T-helper 17 cell (primary cell): Measurements from ENCODE around the gene TMEM123. TPM values are rescaled to one million over a fixed set of nuclear protein-coding genes. Genes with fewer than 3 reads are reported as not detected.
A peak's percentile ranks its signal among the peaks of the same experiment; 100 is the strongest.

ENCODE experiments used
- ATAC-seq: fragments of 150-1000 bp; cut with Tn5 transposase; 2 replicates; pipeline ENCODE4 v1.10.0; 2021; ENCODE audit warnings: mild to moderate bottlenecking, moderate library complexity
- DNase-seq, 3 donors: peaks; one replicate each; pipeline versions ENCODE4 v3.0.0 to v3.0.0-alpha.2; 2020 to 2021
- H3K9me3 ChIP-seq: one replicate; pipeline ENCODE4 v1.7.0; 2013; ENCODE audit warnings: low read length, mild to moderate bottlenecking; ENCODE audit not compliant: control insufficient read depth, poor library complexity, severe bottlenecking
- H3K27ac Mint-ChIP-seq: one replicate; pipeline ENCODE4 v1.8.0; 2022; ENCODE audit warnings: mild to moderate bottlenecking, moderate library complexity, mixed read lengths
- H3K27me3 Mint-ChIP-seq: one replicate; pipeline ENCODE4 v1.8.0; 2022; ENCODE audit warnings: mixed read lengths
- H3K36me3 Mint-ChIP-seq: one replicate; pipeline ENCODE4 v1.8.0; 2022; ENCODE audit warnings: low read depth, mixed read lengths
- H3K4me1 Mint-ChIP-seq: one replicate; pipeline ENCODE4 v1.8.0; 2022; ENCODE audit warnings: mild to moderate bottlenecking, mixed read lengths
- H3K4me3 Mint-ChIP-seq: one replicate; pipeline ENCODE4 v1.8.0; 2022; ENCODE audit warnings: mild to moderate bottlenecking, moderate library complexity, mixed read lengths
- total RNA-seq, 4 donors: library from RNA in 2 of 4; stranded (reverse) in 2 of 4; gene quantifications; one replicate each; pipeline ENCODE4 v1.2.3 and lab custom pipeline; 2022 to 2026

TMEM123 gene, protein sequence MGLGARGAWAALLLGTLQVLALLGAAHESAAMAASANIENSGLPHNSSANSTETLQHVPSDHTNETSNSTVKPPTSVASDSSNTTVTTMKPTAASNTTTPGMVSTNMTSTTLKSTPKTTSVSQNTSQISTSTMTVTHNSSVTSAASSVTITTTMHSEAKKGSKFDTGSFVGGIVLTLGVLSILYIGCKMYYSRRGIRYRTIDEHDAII
- total RNA-seq (100 to 1,000 TPM; 372 to 400 TPM), total RNA-seq (lab: John Stamatoyannopoulos, UW) (502 to 775 reads per million in 2 donors)

DNA sequence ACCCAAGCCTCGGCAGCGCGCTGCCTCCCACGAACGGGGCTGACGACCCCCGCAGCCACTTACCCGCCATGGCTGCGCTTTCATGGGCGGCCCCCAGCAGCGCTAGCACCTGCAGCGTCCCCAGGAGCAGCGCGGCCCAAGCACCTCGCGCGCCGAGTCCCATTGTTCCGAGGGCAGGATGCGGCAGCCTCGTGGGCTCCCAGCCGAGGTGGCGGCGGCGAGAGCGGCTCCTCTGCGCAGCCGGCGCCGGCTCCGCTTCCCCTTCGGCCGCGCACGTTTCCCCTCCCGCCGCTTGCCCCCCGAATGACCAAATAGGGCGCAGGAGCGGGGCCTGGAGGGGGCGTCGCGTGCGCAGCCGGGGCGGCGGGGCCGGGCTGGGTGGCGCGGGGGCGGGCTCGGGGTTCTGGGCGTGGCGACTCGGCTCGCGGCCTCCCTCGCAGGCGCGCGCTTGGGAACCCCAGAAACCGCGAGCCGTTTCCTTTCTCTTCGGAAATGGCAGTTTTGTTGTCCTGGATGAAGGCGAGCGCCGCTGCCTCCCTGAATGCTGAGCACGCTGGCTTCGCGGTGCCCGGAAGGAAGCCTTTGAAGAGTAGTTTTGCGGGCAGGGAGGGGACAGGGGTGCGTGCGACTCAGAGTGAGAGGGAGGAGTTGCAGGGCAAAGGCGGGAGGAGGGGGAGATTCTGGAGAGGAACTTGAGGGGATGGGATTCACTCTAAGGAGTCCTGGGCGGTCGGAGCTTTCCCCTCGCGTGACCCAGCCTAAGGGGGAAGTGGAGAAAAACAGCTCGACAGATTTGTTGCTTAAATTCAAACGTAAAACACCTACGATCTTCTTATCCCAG lies at the start of gene TMEM123:
TMEM123 (minus strand) TSS at position 305 of the 841 bp plus-strand sequence; CDS start at position 163, 142 bp downstream.
- Mint-ChIP-seq H3K4me3 (peak within 1 kb of the TSS; percentile 97), H3K36me3 (peaks cover 3% of the 10 kb centered on the region), H3K4me1 (peaks cover 60% of the 10 kb centered on the region), H3K27ac (peak within 1 kb of the TSS; percentile 95), H3K27me3 (no peaks in the 10 kb centered on the region)
- no peaks in the 10 kb centered on the region for H3K9me3 ChIP-seq
- ATAC-seq (peak; percentile 72), DNase-seq (peak; percentile 78 to 86 (median 84))

DNA sequence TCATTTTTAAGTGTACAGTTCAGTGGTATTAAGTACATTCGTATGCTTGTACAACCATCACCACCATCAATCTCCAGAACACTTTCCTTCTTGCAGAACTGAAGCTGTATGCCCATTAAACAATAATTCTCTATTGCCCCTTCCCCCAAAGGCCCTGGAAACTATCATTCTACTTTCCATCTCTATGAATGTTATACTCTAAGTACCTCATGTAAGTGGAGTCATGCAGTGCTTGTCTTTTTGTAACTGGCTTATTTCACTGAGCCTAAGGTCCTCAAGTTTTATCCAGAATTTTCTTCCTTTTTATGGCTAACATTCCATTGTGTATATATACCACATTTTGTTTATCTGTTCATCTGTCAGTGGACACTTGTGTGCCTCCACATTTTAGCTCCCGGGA lies 48.3 kb upstream of the TMEM123 start:
- H3K36me3 Mint-ChIP-seq, result peaks cover 1% of the 10 kb centered on the region
- H3K27me3 Mint-ChIP-seq, result peaks cover 42% of the 10 kb centered on the region
- H3K4me3 Mint-ChIP-seq, result no peak overlapping the region
- H3K27ac Mint-ChIP-seq, result no peak overlapping the region
- ATAC-seq (no peak), DNase-seq (no peak)
- H3K9me3 ChIP-seq, result no peaks in the 10 kb centered on the region
- H3K4me1 Mint-ChIP-seq, result no peaks in the 10 kb centered on the region

DNA sequence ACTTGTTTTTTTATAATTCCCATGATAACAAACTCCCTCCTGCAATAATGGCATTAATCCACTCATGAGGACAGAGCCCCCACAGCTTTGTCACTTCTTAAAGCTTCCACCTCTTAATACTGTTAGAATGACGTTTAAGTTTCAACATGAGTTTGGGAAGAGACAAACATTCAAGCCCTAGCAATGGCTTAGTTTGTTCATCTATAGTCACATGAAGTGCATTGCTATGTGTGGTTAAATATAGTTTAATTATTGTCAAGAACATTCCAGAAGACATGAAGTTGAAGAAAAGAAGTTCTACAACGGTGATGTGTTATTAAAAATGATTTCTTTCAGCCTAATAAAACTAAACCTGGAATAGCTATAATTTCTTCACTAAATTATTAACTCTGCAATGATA lies 47.4 kb upstream of the TMEM123 start:
- Mint-ChIP-seq H3K4me3 (no peak overlapping the region), H3K27me3 (peaks cover 42% of the 10 kb centered on the region), H3K36me3 (peaks cover 3% of the 10 kb centered on the region), H3K27ac (peak overlapping the region; percentile 80), H3K4me1 (peaks cover 5% of the 10 kb centered on the region)
- ATAC-seq, result no peak
- no peaks in the 10 kb centered on the region for H3K9me3 ChIP-seq
- DNase-seq, result no peak

DNA sequence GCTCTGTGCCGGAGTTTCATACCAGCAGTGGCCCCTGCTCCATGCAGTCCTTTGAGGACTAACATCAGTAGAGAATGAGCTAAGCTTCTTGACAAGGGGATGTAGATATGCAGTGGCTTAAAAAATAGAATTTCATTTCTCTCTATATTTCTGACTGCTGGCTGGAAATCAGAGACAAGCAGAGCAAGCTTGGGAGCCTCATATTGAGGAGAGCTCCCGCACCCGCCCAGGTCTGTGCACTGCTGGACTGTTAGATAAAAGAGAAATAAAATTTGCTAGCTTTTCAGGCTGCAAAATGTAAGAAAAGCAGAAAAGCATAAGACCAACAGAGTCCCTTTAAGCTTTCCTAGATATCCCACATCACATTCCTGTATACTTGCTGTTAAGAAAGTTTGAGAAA lies 46.6 kb upstream of the TMEM123 start:
- no peaks in the 10 kb centered on the region for H3K9me3 ChIP-seq
- Mint-ChIP-seq H3K4me1 (peaks cover 5% of the 10 kb centered on the region), H3K4me3 (no peak overlapping the region), H3K27me3 (peaks cover 41% of the 10 kb centered on the region), H3K36me3 (peaks cover 3% of the 10 kb centered on the region), H3K27ac (peak overlapping the region; percentile 80)
- ATAC-seq (no peak), DNase-seq (no peak)

DNA sequence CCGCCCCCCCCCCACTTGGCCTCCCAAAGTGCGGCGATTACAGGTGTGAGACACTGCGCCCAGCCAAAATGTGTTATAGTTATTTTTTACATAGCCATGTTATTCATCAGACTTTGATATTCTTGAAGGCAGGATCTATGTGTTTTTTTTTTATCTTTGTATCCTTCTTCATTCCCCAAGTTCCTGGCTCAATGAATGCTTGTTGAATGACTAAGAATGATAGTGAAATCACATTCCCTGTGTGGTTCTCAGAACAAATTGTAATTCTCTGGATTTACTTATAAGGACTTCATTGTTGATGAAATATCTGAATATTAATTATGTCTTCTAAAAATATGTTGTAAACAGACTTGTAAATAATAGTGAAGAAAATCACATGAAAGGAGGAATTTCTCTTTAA lies 44.5 kb upstream of the TMEM123 start:
- Mint-ChIP-seq H3K27ac (no peak overlapping the region), H3K4me1 (peaks cover 5% of the 10 kb centered on the region), H3K27me3 (peaks cover 31% of the 10 kb centered on the region), H3K4me3 (no peak overlapping the region), H3K36me3 (peaks cover 3% of the 10 kb centered on the region)
- ATAC-seq (no peak), DNase-seq (no peak)
- no peaks in the 10 kb centered on the region for H3K9me3 ChIP-seq

DNA sequence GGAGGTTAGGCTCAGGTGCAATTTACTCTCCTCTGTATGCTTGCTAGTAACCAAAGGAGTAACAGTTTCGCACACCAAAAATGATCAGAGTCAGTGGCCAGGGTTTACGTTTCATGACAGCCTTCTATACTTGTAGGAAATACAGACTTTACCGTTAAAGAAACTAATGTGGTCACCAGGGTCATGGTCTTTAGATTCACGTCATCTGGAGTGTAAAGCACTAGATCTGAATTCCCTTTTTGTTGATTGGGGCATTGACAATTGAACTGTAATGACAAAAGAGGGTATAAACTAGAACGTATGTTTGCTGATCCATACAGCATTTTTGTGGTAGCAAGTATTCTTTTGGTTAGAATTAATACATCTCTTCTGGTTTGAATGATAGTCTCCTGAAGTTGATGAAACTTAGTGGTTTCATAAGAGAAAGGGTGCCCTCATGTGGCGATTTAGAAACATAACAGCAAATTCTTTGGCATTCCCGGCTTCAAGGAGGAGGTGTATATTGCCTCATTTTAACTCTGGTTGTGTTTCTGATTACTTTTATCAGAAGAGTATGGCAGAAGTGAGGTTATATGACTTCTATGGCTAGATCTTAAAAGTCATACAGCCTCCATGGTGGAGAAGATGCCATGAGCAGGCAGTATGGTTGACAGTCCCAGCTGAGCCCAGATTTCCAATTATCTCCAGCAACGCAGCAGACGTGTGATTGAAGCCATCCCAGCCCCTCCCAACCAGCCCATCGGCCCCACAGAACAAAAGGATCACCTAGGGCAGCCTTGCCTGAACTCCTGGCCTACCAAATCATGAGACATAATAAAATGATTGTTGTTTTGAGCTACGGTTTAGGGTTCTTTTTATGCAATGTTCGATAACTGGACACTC lies 42.8 kb upstream of the TMEM123 start:
- H3K4me3 Mint-ChIP-seq, result no peak overlapping the region
- no peak overlapping the region for H3K27ac Mint-ChIP-seq
- DNase-seq (peak in 1 of 3 donors; percentile 18), ATAC-seq (peak; percentile 85)
- peaks cover 3% of the 10 kb centered on the region for H3K36me3 Mint-ChIP-seq
- H3K9me3 ChIP-seq, result no peaks in the 10 kb centered on the region
- peaks cover 30% of the 10 kb centered on the region for H3K27me3 Mint-ChIP-seq
- H3K4me1 Mint-ChIP-seq, result peaks cover 5% of the 10 kb centered on the region

DNA sequence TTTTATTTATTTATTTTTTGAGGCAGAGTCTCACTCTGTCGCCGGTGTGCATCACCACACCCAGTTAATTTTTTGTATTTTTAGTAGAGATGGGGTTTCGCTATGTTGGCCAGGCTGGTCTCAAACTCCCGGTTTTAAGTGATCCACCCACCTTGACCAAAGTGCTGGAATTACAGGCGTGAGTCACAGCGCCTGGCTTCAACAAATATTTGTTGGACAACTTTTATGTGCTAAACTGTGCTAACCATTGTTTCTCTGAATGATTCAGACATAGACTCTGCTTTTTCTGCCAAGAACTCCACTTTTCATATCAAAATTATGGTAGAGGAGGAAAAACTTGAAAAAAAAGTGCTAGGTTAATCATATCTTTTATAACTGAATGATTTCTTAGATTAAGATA lies 41.7 kb upstream of the TMEM123 start:
- peaks cover 5% of the 10 kb centered on the region for H3K4me1 Mint-ChIP-seq
- H3K9me3 ChIP-seq, result no peaks in the 10 kb centered on the region
- DNase-seq, result no peak
- H3K27me3 Mint-ChIP-seq, result peaks cover 23% of the 10 kb centered on the region
- H3K4me3 Mint-ChIP-seq, result no peak overlapping the region
- peaks cover 3% of the 10 kb centered on the region for H3K36me3 Mint-ChIP-seq
- ATAC-seq, result no peak
- H3K27ac Mint-ChIP-seq, result no peak overlapping the region

DNA sequence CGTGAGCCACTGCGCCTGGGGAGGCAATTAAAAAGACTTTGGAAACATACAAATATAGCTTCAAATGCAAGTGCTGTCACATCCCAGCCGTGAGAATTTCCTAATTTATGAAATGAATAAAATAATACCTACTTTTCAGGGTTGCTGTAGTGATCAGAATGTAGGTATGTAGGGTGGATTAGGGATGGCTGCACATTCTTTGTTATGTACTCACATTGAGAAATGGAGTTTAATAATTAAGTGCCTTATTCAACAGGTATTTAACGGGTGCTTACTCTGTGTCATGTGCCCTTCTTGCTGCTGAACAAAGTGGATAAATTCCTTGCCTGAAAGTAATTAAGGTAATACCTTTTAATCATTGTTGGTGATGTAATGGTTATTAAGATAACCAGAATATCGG lies 41.0 kb upstream of the TMEM123 start:
- H3K27ac Mint-ChIP-seq, result no peak overlapping the region
- peaks cover 6% of the 10 kb centered on the region for H3K4me1 Mint-ChIP-seq
- H3K36me3 Mint-ChIP-seq, result peaks cover 3% of the 10 kb centered on the region
- no peak overlapping the region for H3K4me3 Mint-ChIP-seq
- peaks cover 17% of the 10 kb centered on the region for H3K27me3 Mint-ChIP-seq
- no peak for DNase-seq
- no peak for ATAC-seq
- H3K9me3 ChIP-seq, result no peaks in the 10 kb centered on the region

DNA sequence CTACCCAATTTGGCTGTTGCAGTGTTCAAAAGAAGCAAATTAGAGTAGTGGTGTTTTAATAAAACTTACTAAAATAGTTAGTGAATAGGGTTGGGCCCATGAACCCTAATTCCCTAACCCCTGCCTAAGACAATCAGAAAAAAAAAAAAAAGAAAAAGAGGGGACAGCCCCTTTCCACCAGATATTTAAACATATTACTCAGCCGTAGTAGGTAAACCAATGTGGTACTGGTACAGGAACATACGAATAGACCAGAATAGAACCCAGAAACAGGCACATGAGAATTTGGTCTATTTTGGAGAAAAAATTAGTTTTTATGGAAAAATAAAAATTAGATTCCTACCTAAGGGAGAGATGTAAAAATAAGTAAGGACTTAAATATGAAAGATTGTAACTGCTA lies 39.4 kb upstream of the TMEM123 start:
- Mint-ChIP-seq H3K27ac (no peak overlapping the region), H3K36me3 (peaks cover 3% of the 10 kb centered on the region), H3K4me3 (no peak overlapping the region), H3K27me3 (peaks cover 17% of the 10 kb centered on the region), H3K4me1 (peaks cover 17% of the 10 kb centered on the region)
- DNase-seq (no peak), ATAC-seq (no peak)
- H3K9me3 ChIP-seq, result no peaks in the 10 kb centered on the region

DNA sequence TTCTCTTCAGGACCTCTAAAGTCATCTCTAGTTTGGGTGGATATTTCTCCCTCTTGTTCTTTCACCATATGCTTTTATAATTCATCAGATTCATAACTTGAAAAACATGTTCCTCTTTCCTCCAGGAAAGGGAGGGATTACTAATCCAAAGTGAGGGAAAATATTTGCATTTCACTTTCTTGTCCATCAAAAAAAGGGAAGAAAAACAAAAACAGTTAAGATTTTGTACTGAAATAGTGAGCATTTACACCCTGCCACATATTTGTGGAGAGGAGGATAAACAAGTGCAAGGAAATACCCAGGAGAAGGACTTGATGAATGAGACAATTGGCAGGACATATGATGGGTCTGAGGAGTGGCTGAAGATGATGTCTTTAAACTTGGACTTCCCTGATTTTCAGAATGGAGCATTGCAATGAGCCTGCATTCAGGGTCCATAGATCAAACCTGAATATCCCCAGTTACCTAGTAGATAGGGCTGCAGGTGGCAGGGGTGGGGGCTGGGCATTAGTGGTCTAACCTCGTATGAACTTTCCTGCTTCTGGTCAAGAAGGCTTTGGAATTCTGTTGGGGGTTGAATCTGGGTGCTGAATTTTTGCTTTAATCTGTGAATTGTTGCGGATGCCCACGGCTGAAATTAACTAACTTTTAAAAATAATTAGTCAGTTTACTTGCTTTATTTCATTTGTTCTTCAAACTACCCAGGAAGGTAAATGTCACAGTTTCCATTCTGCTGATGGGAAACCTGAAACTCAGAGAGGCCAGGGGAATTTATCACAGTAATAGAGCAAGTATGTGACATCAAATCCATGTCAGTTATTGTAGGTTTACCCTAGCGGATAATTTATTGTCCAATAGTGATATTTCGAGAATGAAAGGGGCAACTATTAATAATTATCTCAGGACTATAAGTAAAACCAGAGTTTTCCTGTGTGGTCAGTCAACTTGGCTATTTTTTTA lies 36.9 kb upstream of the TMEM123 start:
- H3K27me3 Mint-ChIP-seq, result peaks cover 8% of the 10 kb centered on the region
- H3K4me1 Mint-ChIP-seq, result peaks cover 14% of the 10 kb centered on the region
- no peaks in the 10 kb centered on the region for H3K9me3 ChIP-seq
- DNase-seq (no peak), ATAC-seq (no peak)
- H3K4me3 Mint-ChIP-seq, result no peak overlapping the region
- H3K36me3 Mint-ChIP-seq, result no peaks in the 10 kb centered on the region
- H3K27ac Mint-ChIP-seq, result no peak overlapping the region

DNA sequence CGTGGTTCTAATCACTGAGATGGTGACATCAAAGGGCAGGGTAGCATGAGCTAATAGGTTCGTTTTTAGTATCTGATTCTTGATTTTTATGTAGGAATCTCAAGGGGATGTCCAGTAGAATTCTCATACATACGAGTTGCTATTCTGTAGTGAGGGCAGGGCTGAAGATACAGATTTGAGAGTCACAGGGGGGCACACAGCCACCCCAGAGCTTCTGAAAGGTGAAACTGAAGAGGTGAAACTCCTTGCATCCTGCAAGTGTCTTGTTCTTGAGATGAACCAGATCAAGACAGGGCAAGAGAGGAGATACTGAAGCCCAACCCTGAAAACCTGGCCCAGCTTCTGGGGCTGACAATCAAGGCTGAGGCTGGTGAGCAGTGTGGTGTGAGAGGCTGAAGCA lies 35.6 kb upstream of the TMEM123 start:
- Mint-ChIP-seq H3K36me3 (no peaks in the 10 kb centered on the region), H3K4me1 (peaks cover 18% of the 10 kb centered on the region), H3K27ac (peak overlapping the region; percentile 41), H3K4me3 (no peak overlapping the region), H3K27me3 (peaks cover 8% of the 10 kb centered on the region)
- no peak for DNase-seq
- no peak for ATAC-seq
- no peaks in the 10 kb centered on the region for H3K9me3 ChIP-seq

DNA sequence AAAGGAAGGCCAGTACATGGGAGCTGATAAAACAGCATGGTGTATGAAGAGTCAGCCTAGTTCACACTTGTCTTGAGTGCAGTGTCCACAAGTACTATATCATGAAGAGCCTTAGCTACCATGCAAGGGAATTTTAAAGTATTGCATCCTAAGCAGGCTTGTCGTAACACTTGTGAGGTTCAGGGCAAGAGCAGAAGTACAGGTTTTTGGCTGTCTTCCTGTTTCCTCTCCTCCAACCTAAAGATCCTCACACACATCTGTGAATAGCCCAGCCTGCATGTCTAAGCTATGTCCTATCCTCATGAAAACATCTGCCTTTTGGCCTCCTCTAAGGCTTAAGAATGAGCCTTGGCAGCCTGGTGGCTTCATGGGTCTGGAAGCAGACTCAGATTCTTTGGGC lies 34.6 kb upstream of the TMEM123 start:
- H3K9me3 ChIP-seq, result no peaks in the 10 kb centered on the region
- Mint-ChIP-seq H3K27ac (no peak overlapping the region), H3K4me1 (peaks cover 18% of the 10 kb centered on the region), H3K27me3 (peaks cover 7% of the 10 kb centered on the region), H3K4me3 (no peak overlapping the region), H3K36me3 (no peaks in the 10 kb centered on the region)
- DNase-seq (no peak), ATAC-seq (no peak)
